A673 (cell line): ENCODE results near the gene A3GALT2. TPM values are rescaled to one million over a fixed set of nuclear protein-coding genes. Genes with fewer than 3 reads are reported as not detected.
A peak's percentile ranks its signal among the peaks of the same experiment; 100 is the strongest.

Source experiments
- microRNA-seq: library from miRNA; unstranded; fragments of <30 nt; microRNA quantifications from one replicate; pipeline ENCODE4 v1.2.0, GENCODE V29; 2021
- total RNA-seq: library from RNA; stranded (reverse); gene quantifications from 2 replicates; pipeline ENCODE4 v1.2.3, GENCODE V29; 2021

Gene A3GALT2
- total RNA-seq, 1 experiment from 2014 or later = 0.39 TPM

Small RNA genes within 50 kb of the gene (microRNA-seq; reads per million reads assigned to microRNA genes)
- 52.3 reads per million, percentile 57 among the genes with 10 or more reads in this experiment for gene MIR3605

Other genes with a start within 250 kb of the A3GALT2 start
- 3.6 and 4.6 TPM in 2 replicates for gene AZIN2, start 239.9 kb downstream of the A3GALT2 start, total RNA-seq
- gene TRIM62, start 139.1 kb downstream of the A3GALT2 start, total RNA-seq = 2.8 and 3.5 TPM in 2 replicates
- gene ZNF362, start 64.6 kb downstream of the A3GALT2 start, total RNA-seq = 40.1 and 55.7 TPM in 2 replicates
- 122 and 136 TPM in 2 replicates for gene PHC2, start 110.0 kb upstream of the A3GALT2 start, total RNA-seq
- gene ZSCAN20, start 151.5 kb upstream of the A3GALT2 start, total RNA-seq = 3.9 and 4.5 TPM in 2 replicates